ENCODE measurements around the gene CHN2.

- TF ChIP-seq CTCF (IDR thresholded peaks at IDR 0.05), result no peak
- no peak for TF ChIP-seq EZH2 (IDR thresholded peaks at IDR 0.05; ENCODE audit: borderline replicate concordance, insufficient read depth, low read depth, low read length, poor library complexity, severe bottlenecking)
Measured at GRCh38 chr7:29365423-29365822, 170.8 kb downstream of the CHN2 start.

Measured in B cell (primary cell).